Stomach smooth muscle (tissue), 2 donors: ENCODE results near the gene STK24.

Experiments
- H3K27ac ChIP-seq: one replicate; pipeline ENCODE4 v1.7.0; 2013; ENCODE audit warnings: mild to moderate bottlenecking, low read length, inconsistent platforms
- H3K27me3 ChIP-seq, 2 donors: one replicate each; pipeline ENCODE4 v1.7.0; 2013; ENCODE audit warnings: low read length in 2 of 2; ENCODE audit not compliant: insufficient read depth in 2 of 2, control insufficient read depth in 1 of 2
- H3K36me3 ChIP-seq, 2 donors: one replicate each; pipeline ENCODE4 v1.7.0; 2013; ENCODE audit warnings: low read length in 2 of 2; ENCODE audit not compliant: control insufficient read depth in 2 of 2, insufficient read depth in 2 of 2
- H3K4me1 ChIP-seq: one replicate; pipeline ENCODE4 v1.7.0; 2013; ENCODE audit warnings: low read length; ENCODE audit not compliant: control insufficient read depth, insufficient read depth
- H3K4me3 ChIP-seq, 2 donors: one replicate each; pipeline ENCODE4 v1.7.0; 2013; ENCODE audit warnings: low read length in 2 of 2
- H3K9ac ChIP-seq, 2 donors: one replicate each; pipeline ENCODE4 v1.7.0; 2013; ENCODE audit warnings: low read length in 2 of 2, mild to moderate bottlenecking in 1 of 2
- H3K9me3 ChIP-seq, 2 donors: one replicate each; pipeline ENCODE4 v1.7.0; 2013; ENCODE audit warnings: low read length in 2 of 2; ENCODE audit not compliant: control insufficient read depth in 2 of 2
- donor health status: healthy.
- donor health status: Pancreatic carcinoma.

STK24 gene

DNA sequence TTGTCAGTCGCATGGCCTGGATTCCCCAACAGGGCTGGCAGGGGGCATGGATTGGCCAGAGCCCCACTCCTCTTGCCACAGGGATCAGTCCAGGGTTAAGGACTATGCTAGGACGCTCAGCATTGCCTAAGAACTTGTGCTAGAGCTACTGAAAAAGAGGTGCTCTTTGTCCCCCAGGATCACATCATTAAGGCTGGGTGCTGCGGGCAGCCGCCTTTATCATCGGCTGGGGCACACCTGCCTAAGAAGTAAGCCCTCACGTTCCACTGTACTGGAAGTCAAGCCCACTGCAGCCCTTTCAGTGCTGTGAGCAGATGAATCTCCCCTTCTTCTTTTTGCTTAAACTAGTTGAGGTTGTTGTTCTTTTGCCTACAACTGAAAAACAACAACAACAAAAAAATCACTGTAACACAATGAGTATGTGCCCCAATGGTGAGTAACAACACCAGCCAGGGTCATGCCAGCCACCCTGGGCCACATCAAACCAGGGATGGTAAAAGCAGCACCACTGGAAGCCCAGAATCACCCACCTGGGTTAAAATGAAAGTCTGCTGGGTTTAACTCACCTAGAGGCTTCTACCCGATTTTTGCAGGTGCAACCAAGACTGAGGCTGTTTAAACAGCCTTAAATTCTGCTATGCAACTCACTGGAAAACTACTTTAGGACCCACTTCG, 20.6 kb downstream of the STK24 start:
- Histone ChIP-seq H3K9ac (no peak overlapping the region), H3K9me3 (no peaks in the 10 kb centered on the region), H3K36me3 (no peaks in the 10 kb centered on the region), H3K4me3 (no peak overlapping the region), H3K4me1 (peaks cover 33% of the 10 kb centered on the region), H3K27me3 (no peaks in the 10 kb centered on the region), H3K27ac (no peak overlapping the region)

DNA sequence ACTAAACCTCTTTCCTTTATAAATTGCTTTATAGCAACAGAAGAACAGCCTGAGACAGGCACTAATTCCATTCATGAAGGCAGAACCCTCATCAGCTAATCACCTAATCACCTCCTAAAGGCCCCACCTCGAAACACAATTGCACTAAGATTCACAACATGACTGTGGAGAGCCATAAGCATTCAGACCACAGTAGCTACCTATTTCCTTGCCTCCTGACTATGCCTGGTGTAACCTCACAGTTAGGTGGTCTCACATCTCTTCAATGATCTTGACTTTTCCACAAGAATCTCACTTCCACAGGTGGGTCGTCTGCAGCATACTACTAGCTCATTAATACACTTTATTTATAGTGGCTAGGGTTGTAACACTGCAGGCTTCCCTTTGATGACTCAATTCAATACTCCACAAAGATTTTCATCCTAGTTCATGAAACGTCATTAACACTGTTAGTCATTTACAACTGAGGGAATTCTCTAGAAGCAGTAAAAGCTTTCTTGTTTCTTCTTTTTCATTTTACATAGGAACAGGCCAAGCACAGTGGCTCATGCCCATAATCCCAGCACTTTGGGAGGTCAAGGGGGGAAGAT, 27.1 kb downstream of the STK24 start:
- no peak overlapping the region for H3K27ac ChIP-seq
- peaks cover 0 to 3% of the 10 kb centered on the region in 2 donors for H3K9me3 ChIP-seq
- no peaks in the 10 kb centered on the region for H3K27me3 ChIP-seq
- peaks cover 17% of the 10 kb centered on the region for H3K4me1 ChIP-seq
- peaks cover 3% of the 10 kb centered on the region in 2 donors for H3K36me3 ChIP-seq
- no peak overlapping the region for H3K9ac ChIP-seq
- H3K4me3 ChIP-seq = no peak overlapping the region

DNA sequence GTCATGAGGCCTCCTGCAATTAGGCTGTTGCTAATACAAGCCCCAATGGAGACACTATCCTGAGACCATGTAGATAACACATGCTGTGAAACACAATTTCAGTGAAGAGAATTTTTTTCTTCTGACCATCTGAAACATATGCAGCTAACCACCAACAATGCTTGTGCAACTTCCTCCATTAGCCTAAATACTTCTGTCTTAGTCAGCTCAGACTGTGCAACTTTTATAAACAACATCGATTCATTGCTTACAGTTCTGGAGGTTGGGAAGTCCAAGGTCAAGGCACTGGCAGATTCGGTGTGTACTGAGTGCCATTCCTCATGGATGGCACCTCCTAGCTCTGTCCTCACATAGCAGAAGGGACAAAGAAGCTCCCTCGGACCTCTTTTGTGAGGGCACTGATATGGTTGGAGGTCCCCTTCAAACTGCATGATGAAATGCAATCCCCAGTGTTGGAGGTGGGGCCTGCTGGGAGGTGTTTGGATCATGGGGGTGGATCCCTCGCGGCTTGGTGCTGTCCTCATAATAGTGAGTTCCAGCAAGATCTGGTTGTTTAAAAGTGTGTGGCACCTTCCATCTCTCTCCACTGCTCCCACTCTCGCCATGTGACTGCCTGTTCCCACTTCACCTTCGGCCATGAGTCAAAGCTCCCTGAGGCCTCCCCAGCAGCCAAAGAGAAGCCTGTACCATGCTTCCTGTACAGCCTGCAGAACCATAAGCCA, 27.7 kb downstream of the STK24 start:
- Histone ChIP-seq H3K27ac (no peak overlapping the region), H3K9me3 (peaks cover 0 to 3% of the 10 kb centered on the region in 2 donors), H3K4me3 (no peak overlapping the region), H3K4me1 (peaks cover 21% of the 10 kb centered on the region), H3K27me3 (no peaks in the 10 kb centered on the region), H3K9ac (no peak overlapping the region), H3K36me3 (peaks cover 3% of the 10 kb centered on the region in 2 donors)

DNA sequence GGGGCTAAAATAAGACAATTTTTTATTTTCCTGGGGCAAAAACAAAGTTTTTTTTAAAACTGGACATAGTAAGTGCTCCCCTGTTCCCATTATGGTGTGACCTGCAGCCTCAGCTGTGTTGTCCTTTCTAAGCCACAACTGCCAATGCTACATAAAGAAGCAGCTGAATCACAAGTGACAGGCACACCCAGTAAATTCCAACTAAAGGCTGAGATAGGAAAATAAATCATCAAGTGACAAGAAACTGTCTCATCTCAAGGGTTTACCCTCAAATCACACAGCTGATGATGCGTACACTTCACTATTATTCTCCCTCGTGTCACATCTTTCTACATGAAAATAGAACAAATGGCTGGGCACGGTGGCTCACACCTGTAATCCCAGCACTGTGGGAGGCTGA, 28.7 kb downstream of the STK24 start:
- Histone ChIP-seq H3K36me3 (peaks cover 3% of the 10 kb centered on the region in 2 donors), H3K4me1 (peaks cover 26% of the 10 kb centered on the region), H3K4me3 (no peak overlapping the region), H3K27me3 (no peaks in the 10 kb centered on the region), H3K9me3 (peaks cover 0 to 3% of the 10 kb centered on the region in 2 donors), H3K9ac (no peak overlapping the region), H3K27ac (no peak overlapping the region)

DNA sequence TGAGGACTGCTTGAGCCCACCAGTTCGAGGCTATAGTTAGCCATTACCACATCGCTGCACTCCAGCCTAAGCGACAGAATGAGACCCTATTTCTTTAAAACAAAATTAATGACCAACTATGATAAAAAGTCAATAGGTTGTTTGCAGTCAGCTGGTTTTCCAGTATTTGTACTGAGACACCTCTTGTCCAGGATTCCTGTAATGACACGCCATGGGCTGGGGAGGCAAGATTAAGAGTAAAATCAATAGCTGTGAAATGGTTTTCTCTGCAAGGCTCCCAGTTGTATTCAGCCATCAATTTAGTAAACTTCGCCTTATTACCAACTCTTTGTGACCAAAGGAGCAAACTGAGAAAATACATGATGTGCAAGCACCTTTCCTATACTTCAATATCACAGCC, 29.5 kb downstream of the STK24 start:
- Histone ChIP-seq H3K9me3 (peaks cover 0 to 3% of the 10 kb centered on the region in 2 donors), H3K27ac (no peak overlapping the region)

DNA sequence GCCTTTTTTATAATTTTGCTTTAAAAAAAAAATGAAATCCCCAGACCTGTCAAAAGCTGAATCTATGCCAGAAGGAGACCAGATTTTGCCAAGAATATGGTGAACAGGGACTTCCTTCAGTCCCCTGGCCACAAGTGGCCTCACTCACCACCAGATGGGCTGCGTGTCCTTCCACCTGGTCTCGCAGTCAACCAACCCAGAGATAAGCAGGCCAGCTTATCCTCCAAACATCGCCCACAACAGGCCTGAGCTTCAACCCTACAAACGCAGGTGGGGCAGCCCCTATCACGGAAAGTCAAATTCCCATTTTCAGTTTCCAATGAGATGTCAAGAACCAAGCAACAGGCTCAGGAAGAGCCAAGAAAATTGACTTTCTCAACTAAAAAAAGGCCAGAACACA, 30.5 kb downstream of the STK24 start:
- peaks cover 32% of the 10 kb centered on the region for H3K4me1 ChIP-seq
- no peak overlapping the region for H3K27ac ChIP-seq

More for the DNA sequence above, 29.5 kb downstream of the STK24 start:
- peaks cover 29% of the 10 kb centered on the region for H3K4me1 ChIP-seq
- H3K36me3 ChIP-seq = peaks cover 3% of the 10 kb centered on the region in 2 donors
- no peak overlapping the region for H3K4me3 ChIP-seq
- no peak overlapping the region for H3K9ac ChIP-seq
- no peaks in the 10 kb centered on the region for H3K27me3 ChIP-seq

DNA sequence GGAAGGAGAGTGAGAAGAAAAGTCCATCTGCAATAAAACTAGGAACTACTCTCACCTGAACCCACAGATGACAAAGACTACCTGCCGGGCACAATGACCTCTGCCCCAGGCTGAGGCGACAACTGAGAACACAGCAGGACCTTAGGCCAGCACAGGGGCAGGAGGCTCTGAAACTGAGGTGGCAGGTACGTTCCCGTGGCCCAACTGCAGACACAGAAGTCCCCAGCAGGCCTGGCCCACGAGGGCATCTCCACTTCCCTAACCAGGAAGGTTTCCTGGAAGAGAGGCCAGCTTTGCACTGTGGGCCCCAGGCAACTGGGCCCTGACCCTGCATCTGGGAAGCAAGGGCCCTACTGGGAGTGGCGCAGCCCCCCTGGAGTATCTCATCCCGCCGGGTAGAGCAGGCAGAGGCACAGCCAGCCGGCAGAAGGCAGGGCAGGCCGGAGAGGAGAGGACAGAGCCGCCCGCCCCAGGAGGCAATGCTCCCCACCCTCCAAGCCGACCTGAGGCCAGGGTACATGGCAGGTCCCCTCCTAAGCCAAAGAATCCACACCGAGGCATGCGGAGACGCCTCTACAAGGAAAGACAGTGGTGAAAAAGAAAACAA, 32.7 kb downstream of the STK24 start:
- Histone ChIP-seq H3K9ac (peak overlapping the region in 1 of 2 donors; percentile 13), H3K4me3 (peak overlapping the region in 1 of 2 donors; percentile 8), H3K9me3 (peaks cover 0 to 2% of the 10 kb centered on the region in 2 donors), H3K4me1 (peaks cover 43% of the 10 kb centered on the region), H3K27me3 (no peaks in the 10 kb centered on the region), H3K36me3 (no peaks in the 10 kb centered on the region), H3K27ac (no peak overlapping the region)

More for the DNA sequence above, 30.5 kb downstream of the STK24 start:
- Histone ChIP-seq H3K9ac (no peak overlapping the region), H3K4me3 (no peak overlapping the region), H3K36me3 (peaks cover 3% of the 10 kb centered on the region in 2 donors), H3K9me3 (peaks cover 0 to 3% of the 10 kb centered on the region in 2 donors), H3K27me3 (no peaks in the 10 kb centered on the region)

DNA sequence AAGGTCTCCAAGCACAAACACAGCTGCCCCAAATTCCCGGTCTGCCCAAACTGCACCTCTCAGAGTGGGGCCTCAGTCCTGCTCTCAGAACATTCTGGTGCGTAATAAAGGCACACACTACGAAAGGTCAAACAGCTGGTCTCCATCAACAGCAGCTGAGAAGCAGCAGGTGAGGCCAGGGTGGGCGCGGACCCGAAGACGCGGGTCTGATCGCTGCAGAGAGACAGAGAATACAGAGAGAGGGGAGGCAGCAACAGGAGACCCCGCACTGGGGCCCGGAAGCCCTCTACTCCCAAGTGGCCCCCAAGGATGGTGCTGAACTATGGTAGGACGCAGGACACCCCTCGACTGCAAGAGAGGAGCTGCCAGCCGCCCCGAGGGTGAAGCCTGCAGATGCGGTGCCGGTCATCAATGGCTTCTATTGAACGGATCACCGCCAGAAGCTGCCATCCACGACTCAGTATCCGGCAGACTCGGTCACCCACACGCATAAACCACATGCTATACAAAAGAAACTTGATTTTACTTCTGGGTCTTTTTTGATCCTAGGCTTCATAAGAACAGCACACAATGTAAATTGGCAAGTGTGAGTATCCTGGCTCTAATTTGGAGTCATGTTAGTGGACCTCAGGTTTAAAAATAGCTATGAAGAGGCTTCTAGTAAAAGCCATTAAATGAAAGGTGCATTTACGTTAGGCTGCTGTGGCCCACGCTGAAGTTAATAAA, 33.4 kb downstream of the STK24 start:
- H3K4me1 ChIP-seq = peaks cover 38% of the 10 kb centered on the region
- H3K4me3 ChIP-seq = peak overlapping the region in 1 of 2 donors; percentile 22
- H3K36me3 ChIP-seq = peaks cover 0 to 2% of the 10 kb centered on the region in 2 donors
- H3K27ac ChIP-seq = no peak overlapping the region
- H3K9me3 ChIP-seq = no peaks in the 10 kb centered on the region
- peak overlapping the region in 1 of 2 donors; percentile 13 for H3K9ac ChIP-seq
- no peaks in the 10 kb centered on the region for H3K27me3 ChIP-seq

DNA sequence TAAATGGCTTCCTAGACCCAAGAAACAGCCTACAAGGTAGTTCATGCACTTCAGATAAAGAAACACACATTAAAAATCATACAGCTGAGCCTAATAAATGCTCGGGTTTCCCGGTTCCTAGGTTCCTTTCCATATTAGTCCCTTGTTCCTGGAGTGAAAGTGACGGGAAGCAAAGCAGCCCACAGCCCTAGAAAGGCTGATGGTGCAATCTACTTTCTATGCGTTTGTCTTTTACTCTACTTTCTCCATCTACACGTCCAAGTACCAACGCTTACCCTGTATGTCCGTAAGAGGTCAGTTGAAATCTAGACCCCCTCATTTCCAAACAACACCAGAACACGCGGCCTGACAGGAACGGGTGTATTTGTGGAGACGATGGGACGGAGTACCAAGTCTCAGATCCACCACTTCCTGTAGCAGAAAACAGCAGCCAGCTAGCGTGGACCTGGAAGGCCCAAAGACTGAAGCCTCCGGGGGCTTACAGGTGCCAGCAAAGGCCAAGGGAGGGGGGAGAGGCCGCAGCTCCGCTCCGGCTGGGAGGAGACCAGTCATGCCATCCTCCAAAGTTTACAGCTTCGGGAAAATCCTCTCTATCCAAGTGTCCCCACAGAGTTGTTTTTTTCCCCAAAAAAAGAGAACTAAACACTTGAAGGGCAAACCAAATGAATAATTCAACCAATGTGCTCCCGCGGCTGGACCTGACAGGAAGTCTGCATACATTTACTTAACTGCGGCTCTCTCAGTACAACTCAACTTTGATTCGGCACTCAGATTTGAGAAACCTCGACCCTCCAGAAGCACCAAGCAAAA, 34.1 kb downstream of the STK24 start:
- no peaks in the 10 kb centered on the region for H3K27me3 ChIP-seq
- no peaks in the 10 kb centered on the region for H3K9me3 ChIP-seq
- H3K4me3 ChIP-seq = peak overlapping the region; percentile 19 to 47
- H3K36me3 ChIP-seq = peaks cover 0 to 2% of the 10 kb centered on the region in 2 donors
- peak overlapping the region; percentile 37 for H3K27ac ChIP-seq
- H3K4me1 ChIP-seq = peaks cover 38% of the 10 kb centered on the region
- H3K9ac ChIP-seq = no peak overlapping the region
